ENCODE data around the gene TAF5L. TPM values are rescaled to one million over a fixed set of nuclear protein-coding genes. Genes with fewer than 3 reads are reported as not detected.

TAF5L gene
- total and polyA plus RNA-seq, 4 donors, result 7.7 to 24.3 (median 14.8) TPM

- no peaks in the 10 kb centered on the region for H3K4me1 ChIP-seq (ENCODE audit: control insufficient read depth in 5 of 5, insufficient read depth in 5 of 5, low read length in 5 of 5)
- ATAC-seq (ENCODE audit: insufficient read depth, low FRiP score), result no peak
- no peaks in the 10 kb centered on the region for H3K36me3 ChIP-seq (ENCODE audit: control insufficient read depth in 4 of 4, insufficient read depth in 4 of 4, low read length in 4 of 4)
- TF ChIP-seq CTCF (IDR thresholded peaks at IDR 0.05; ENCODE audit: control extremely low read depth, extremely low read depth), result no peak
- peaks cover 0 to 2% (median 0%) of the 10 kb centered on the region in 4 donors for H3K9me3 ChIP-seq (ENCODE audit: control insufficient read depth in 4 of 4, insufficient read depth in 3 of 4, low read length in 3 of 4)
- no peak overlapping the region for H3K9ac ChIP-seq (ENCODE audit: insufficient read depth in 1 of 2, low read length in 2 of 2)
- no peak overlapping the region for H3K4me3 ChIP-seq
- no peak overlapping the region for H3K27ac ChIP-seq (ENCODE audit: low read depth in 1 of 2, low read length in 1 of 2)
- no peaks in the 10 kb centered on the region for H3K27me3 ChIP-seq (ENCODE audit: control insufficient read depth in 3 of 3, insufficient read depth in 3 of 3, low read length in 2 of 3)
- no peak for DNase-seq
- WGBS, 2 donors, result 62% methylated on average over 13 of the region's 13 CpGs
These were observed 58.6 kb downstream of the TAF5L start for GRCh38 chr1:229567109-229567868.

GRCh38 chr1:229563701-229564100, 62.2 kb downstream of the TAF5L start:
- no peak overlapping the region for H3K4me3 ChIP-seq
- DNase-seq (peak in 1 of 3 donors; percentile 9), ATAC-seq (ENCODE audit: insufficient read depth, low FRiP score) (no peak)
- no peak overlapping the region for H3K9ac ChIP-seq (ENCODE audit: insufficient read depth in 1 of 2, low read length in 2 of 2)
- peaks cover 0 to 3% (median 0%) of the 10 kb centered on the region in 5 donors for H3K4me1 ChIP-seq (ENCODE audit: control insufficient read depth in 5 of 5, insufficient read depth in 5 of 5, low read length in 5 of 5)
- H3K27ac ChIP-seq (ENCODE audit: low read depth in 1 of 2, low read length in 1 of 2), result no peak overlapping the region
- H3K27me3 ChIP-seq (ENCODE audit: control insufficient read depth in 3 of 3, insufficient read depth in 3 of 3, low read length in 2 of 3), result no peaks in the 10 kb centered on the region
- H3K9me3 ChIP-seq (ENCODE audit: control insufficient read depth in 4 of 4, insufficient read depth in 3 of 4, low read length in 3 of 4), result peaks cover 0 to 2% (median 0%) of the 10 kb centered on the region in 4 donors
- TF ChIP-seq CTCF (IDR thresholded peaks at IDR 0.05; ENCODE audit: control extremely low read depth, extremely low read depth), result no peak
- H3K36me3 ChIP-seq (ENCODE audit: control insufficient read depth in 4 of 4, insufficient read depth in 4 of 4, low read length in 4 of 4), result no peaks in the 10 kb centered on the region
- WGBS, 2 donors, result 43 to 66% methylated on average over 5 of the region's 5 CpGs

- Histone ChIP-seq H3K4me1 (ENCODE audit: control insufficient read depth in 5 of 5, insufficient read depth in 5 of 5, low read length in 5 of 5) (peaks cover 0 to 3% (median 0%) of the 10 kb centered on the region in 5 donors), H3K9ac (ENCODE audit: insufficient read depth in 1 of 2, low read length in 2 of 2) (no peak overlapping the region), H3K36me3 (ENCODE audit: control insufficient read depth in 4 of 4, insufficient read depth in 4 of 4, low read length in 4 of 4) (no peaks in the 10 kb centered on the region), H3K4me3 (no peak overlapping the region), H3K27ac (ENCODE audit: low read depth in 1 of 2, low read length in 1 of 2) (peak overlapping the region in 1 of 2 donors; percentile 9), H3K27me3 (ENCODE audit: control insufficient read depth in 3 of 3, insufficient read depth in 3 of 3, low read length in 2 of 3) (no peaks in the 10 kb centered on the region), H3K9me3 (ENCODE audit: control insufficient read depth in 4 of 4, insufficient read depth in 3 of 4, low read length in 3 of 4) (peaks cover 0 to 2% (median 0%) of the 10 kb centered on the region in 4 donors)
- ATAC-seq (ENCODE audit: insufficient read depth, low FRiP score) (no peak), DNase-seq (no peak)
- no peak for TF ChIP-seq CTCF (IDR thresholded peaks at IDR 0.05; ENCODE audit: control extremely low read depth, extremely low read depth)
- WGBS, 2 donors, result 48 to 64% methylated on average over 7 of the region's 7 CpGs
These were observed 62.7 kb downstream of the TAF5L start for GRCh38 chr1:229563241-229563640.
